ENCODE data around the gene PTBP1. TPM values are rescaled to one million over a fixed set of nuclear protein-coding genes. Genes with fewer than 3 reads are reported as not detected.
"Not testable (repeated sequence)": the region's sequence is repeated elsewhere in the genome, so short reads cannot be mapped to it uniquely, and the experiment has no call there.

PTBP1 gene
- total and polyA plus RNA-seq, 2 donors (not counting 3 experiments of a cell fraction or from before 2014, with no cell fraction given) = 382 to 623 TPM

- Histone ChIP-seq H3K9me1 (replicated peaks; ENCODE audit: control insufficient read depth, extremely low read depth, insufficient read depth, low read length) (no peaks in the 10 kb centered on the region), H3K79me2 (ENCODE audit: control insufficient read depth, insufficient read depth, low read length) (no peaks in the 10 kb centered on the region), H3K4me2 (ENCODE audit: insufficient read depth, low read length) (no peak overlapping the region), H3K4me3 (replicated peaks in 1 of 3; ENCODE audit: insufficient read depth in 1 of 3, low read depth in 1 of 3, low read length in 3 of 3) (no peak overlapping the region), H4K20me1 (replicated peaks; ENCODE audit: control insufficient read depth, extremely low read depth, insufficient read depth, low read length) (no peaks in the 10 kb centered on the region), H3K9ac (replicated peaks; ENCODE audit: extremely low read depth, insufficient read depth, low read length) (no peak overlapping the region), H3K36me3 (ENCODE audit: control insufficient read depth in 2 of 2, extremely low read depth in 1 of 2, insufficient read depth in 2 of 2, low read length in 2 of 2) (no peaks in the 10 kb centered on the region), H3K9me3 (replicated peaks; ENCODE audit: control insufficient read depth, insufficient read depth, low read length) (no peaks in the 10 kb centered on the region), H3K27me3 (ENCODE audit: control insufficient read depth in 2 of 2, insufficient read depth in 2 of 2, low read length in 2 of 2) (peaks cover 0 to 4% of the 10 kb centered on the region in 2 experiments), H2AFZ (ENCODE audit: low read depth, low read length) (no peak overlapping the region), H3K4me1 (ENCODE audit: control insufficient read depth, extremely low read depth, insufficient read depth, low read length) (no peaks in the 10 kb centered on the region), H3K27ac (ENCODE audit: insufficient read depth, low read depth, low read length) (no peak overlapping the region)
- intact Hi-C loops (cut with micrococcal nuclease) (no loop called here), dilution Hi-C loops (cut with MboI; ENCODE audit: extremely low pct_ligation_motif_present, low sequenced_read_pairs) (no loop called here)
- DNase-seq (ENCODE audit: low read depth, low spot score) = no peak
- TF ChIP-seq POLR2A (IDR thresholded peaks at IDR 0.05; ENCODE audit: low read depth, low read length) (no peak), MYC (IDR thresholded peaks at IDR 0.05; ENCODE audit: low read depth, low read length) (no peak), EZH2 (IDR thresholded peaks at IDR 0.05; ENCODE audit: borderline replicate concordance, low read depth, low read length, severe bottlenecking) (no peak), POLR2AphosphoS5 (IDR thresholded peaks at IDR 0.05; ENCODE audit: insufficient read depth, low read depth, low read length) (no peak), GATA2 (IDR thresholded peaks at IDR 0.05; ENCODE audit: insufficient read depth, insufficient read length, low read depth, low read length) (no peak), MAX (IDR thresholded peaks at IDR 0.05; ENCODE audit: insufficient read depth, insufficient read length) (no peak), JUN (IDR thresholded peaks at IDR 0.05; ENCODE audit: borderline replicate concordance, insufficient read depth, insufficient read length, low read depth) (no peak), CTCF (IDR thresholded peaks at IDR 0.05; ENCODE audit: extremely low read depth in 1 of 2, insufficient read depth in 1 of 2, low read depth in 1 of 2, low read length in 2 of 2) (no peak), FOS (IDR thresholded peaks at IDR 0.05; ENCODE audit: borderline replicate concordance, insufficient read depth, low read length) (no peak)
- ChIA-PET CTCF (interaction anchor here (0.8 to 1.4 kb wide), 4 partner anchors 10 to 152 kb away, joined by 3 to 9 read pairs (median 6); no protein-coding TSS in a partner anchor), POLR2A (interaction anchor here (0.6 kb wide), 1 partner anchor 46 kb away, joined by 4 read pairs; no protein-coding TSS in a partner anchor)
- BruUV-seq (replicated peaks) = no TSS peak
- no peak for FAIRE-seq
Observed at GRCh38 chr19:848386-848921, 51.2 kb downstream of the PTBP1 start.

- intact Hi-C loops (cut with micrococcal nuclease); H3K4me2 ChIP-seq (ENCODE audit: insufficient read depth, low read length); H2AFZ ChIP-seq (ENCODE audit: low read depth, low read length); H3K9me3 ChIP-seq (replicated peaks; ENCODE audit: control insufficient read depth, insufficient read depth, low read length); H3K9me1 ChIP-seq (replicated peaks; ENCODE audit: control insufficient read depth, extremely low read depth, insufficient read depth, low read length); H4K20me1 ChIP-seq (replicated peaks; ENCODE audit: control insufficient read depth, extremely low read depth, insufficient read depth, low read length); H3K4me1 ChIP-seq (ENCODE audit: control insufficient read depth, extremely low read depth, insufficient read depth, low read length); DNase-seq (ENCODE audit: low read depth, low spot score); H3K27me3 ChIP-seq (ENCODE audit: control insufficient read depth in 2 of 2, insufficient read depth in 2 of 2, low read length in 2 of 2); H3K27ac ChIP-seq (ENCODE audit: insufficient read depth, low read depth, low read length); dilution Hi-C loops (cut with MboI; ENCODE audit: extremely low pct_ligation_motif_present, low sequenced_read_pairs); FAIRE-seq; POLR2A ChIA-PET; H3K36me3 ChIP-seq (ENCODE audit: control insufficient read depth in 2 of 2, extremely low read depth in 1 of 2, insufficient read depth in 2 of 2, low read length in 2 of 2); BruUV-seq (replicated peaks); H3K4me3 ChIP-seq (replicated peaks in 1 of 3; ENCODE audit: insufficient read depth in 1 of 3, low read depth in 1 of 3, low read length in 3 of 3); H3K9ac ChIP-seq (replicated peaks; ENCODE audit: extremely low read depth, insufficient read depth, low read length); H3K79me2 ChIP-seq (ENCODE audit: control insufficient read depth, insufficient read depth, low read length): not testable (repeated sequence)
- CTCF ChIA-PET = interaction anchor here (0.7 to 1.4 kb wide), 5 partner anchors 9 to 152 kb away, joined by 3 to 9 read pairs (median 4); no protein-coding TSS in a partner anchor
Observed at GRCh38 chr19:849195-849594, 51.9 kb downstream of the PTBP1 start.

Data from endothelial cell of umbilical vein (primary cell).